K562 (cell line): ENCODE data around the gene SUSD3. TPM values are rescaled to one million over a fixed set of nuclear protein-coding genes. Genes with fewer than 3 reads are reported as not detected.

Source experiments
- CXXC5 ChIP-seq: fragments of 250-450 bp; sonication (Bioruptor Pico); IDR thresholded peaks from 2 replicates; pipeline ENCODE4 v1.8.0; 2022; ENCODE audit warnings: inconsistent platforms, mild to moderate bottlenecking, moderate library complexity
- DPF2 ChIP-seq: fragments of 450-650 bp; IDR thresholded peaks from 2 replicates; pipeline ENCODE4 v1.6.1; 2016
- E2F5 ChIP-seq: sonication (generic); formaldehyde crosslinking; IDR thresholded peaks from 2 replicates; pipeline ENCODE4 v1.8.0; 2022; ENCODE audit warnings: mild to moderate bottlenecking, missing genetic modification reagents
- PATZ1 ChIP-seq: fragments of 250-450 bp; sonication (Bioruptor Pico); IDR thresholded peaks from 2 replicates; pipeline ENCODE4 v1.5.0; 2020; ENCODE audit warnings: mild to moderate bottlenecking, borderline replicate concordance
- PBX2 ChIP-seq, 2 experiments: IDR thresholded peaks in 1 of 2; conservative IDR thresholded peaks in 1 of 2; 2 replicates each; pipeline ENCODE4 v1.6.1; 2016; ENCODE audit warnings: low read depth in 2 of 2, mild to moderate bottlenecking in 1 of 2, missing compliant biosample characterization in 1 of 2, missing genetic modification characterization in 1 of 2, moderate library complexity in 1 of 2
- POLR2A ChIP-seq: fragments of 450-650 bp; conservative IDR thresholded peaks from 2 replicates; pipeline ENCODE4 v1.6.1; 2016
- REST ChIP-seq, 2 experiments: fragments of 450-650 bp; formaldehyde crosslinking in 1 of 2; IDR thresholded peaks; 2 replicates each; pipeline versions ENCODE4 v1.4.0 to v1.6.1; 2014 to 2020; ENCODE audit warnings: mild to moderate bottlenecking in 2 of 2, borderline replicate concordance in 1 of 2, low read depth in 1 of 2
- ZNF444 ChIP-seq: fragments of 250-450 bp; sonication (Bioruptor Pico); IDR thresholded peaks from 2 replicates; pipeline ENCODE4 v1.4.0; 2020; ENCODE audit warnings: mild to moderate bottlenecking, moderate library complexity
- ZSCAN32 ChIP-seq: fragments of 450-650 bp; formaldehyde crosslinking; IDR thresholded peaks from 2 replicates; pipeline ENCODE4 v1.4.0; 2020; ENCODE audit warnings: mild to moderate bottlenecking, moderate library complexity
- polyA plus RNA-seq, 8 experiments: library from polyadenylated mRNA; depleted of rRNA in 4 of 8; stranded (reverse) in 5 of 8; unstranded in 3 of 8; fragments of >200 nt; fragmentation: Nextera tagmentation in 2 of 8; fragmentation: Illumina TruSeq in 1 of 8; extraction: Ambion mirVana in 2 of 8; extraction: Trizol in 1 of 8; gene quantifications; 2 replicates each; pipeline versions ENCODE4 v1.2.1 to v1.2.3, GENCODE V29; 2011 to 2014; ENCODE audit warnings: inconsistent platforms in 1 of 8, missing spikeins in 1 of 8
- total RNA-seq, 7 experiments: library from RNA; depleted of rRNA in 6 of 7; stranded (reverse); fragments of >200 nt in 6 of 7; fragmentation: Illumina TruSeq in 2 of 7; extraction: Trizol in 2 of 7; gene quantifications; 2 replicates each; pipeline versions ENCODE4 v1.2.1 to v1.2.3, GENCODE V29; 2011 to 2021; ENCODE audit warnings: low replicate concordance in 1 of 7

SUSD3 gene
- total and polyA plus RNA-seq, 9 of the 15 experiments (the other 6 are each of a cell fraction or from before 2014, with no cell fraction given): 1.3 to 21.7 (median 11.4) TPM

- peak; percentile 43 for TF ChIP-seq REST (IDR thresholded peaks at IDR 0.05; ENCODE audit: borderline replicate concordance)
- TF ChIP-seq REST (CRISPR knock-in tag; IDR thresholded peaks at IDR 0.05; ENCODE audit: low read depth): no peak
- peak; percentile 89 for TF ChIP-seq POLR2A
- no peak for TF ChIP-seq ZSCAN32 (CRISPR knock-in tag)
- no peak for TF ChIP-seq E2F5
- TF ChIP-seq PBX2 (CRISPR knock-in tag; IDR thresholded peaks at IDR 0.05; ENCODE audit: low read depth): no peak
- no peak for TF ChIP-seq PBX2 (tag; conservative IDR thresholded peaks at IDR 0.05; ENCODE audit: low read depth)
- no peak for TF ChIP-seq PATZ1 (CRISPR knock-in tag)
- TF ChIP-seq ZNF444 (CRISPR knock-in tag): no peak
- no peak for TF ChIP-seq DPF2
- peak; percentile 93 for TF ChIP-seq CXXC5 (CRISPR knock-in tag)
Observed at GRCh38 chr9:93095205-93096130, 37.0 kb downstream of the SUSD3 start (continued).
